Measurements from ENCODE around the gene ETV1. TPM values are rescaled to one million over a fixed set of nuclear protein-coding genes. Genes with fewer than 3 reads are reported as not detected.
A peak's percentile ranks its signal among the peaks of the same experiment; 100 is the strongest.

The ETV1 gene
- total and polyA plus RNA-seq, 9 of the 15 experiments (the other 6 are each of a cell fraction or from before 2014, with no cell fraction given) = 7.2 to 27.4 (median 14.0) TPM

- TF ChIP-seq CREB3 (tag; conservative IDR thresholded peaks at IDR 0.05; ENCODE audit: low read depth) (no peak), ESRRB (CRISPR knock-in tag; IDR thresholded peaks at IDR 0.05; ENCODE audit: borderline replicate concordance) (no peak), PYGO2 (tag; IDR thresholded peaks at IDR 0.05) (no peak), ZBTB49 (CRISPR knock-in tag; IDR thresholded peaks at IDR 0.05; ENCODE audit: borderline replicate concordance) (no peak), CBX3 (IDR thresholded peaks at IDR 0.05; ENCODE audit: borderline replicate concordance in 1 of 2, low read length in 2 of 2) (peak in 1 of 2 experiments; percentile 20; a peak in 1 of 3 replicates), TAF9B (IDR thresholded peaks at IDR 0.05; ENCODE audit: partially characterized antibody) (peak; percentile 64), TBL1XR1 (IDR thresholded peaks at IDR 0.05; ENCODE audit: low read length in 2 of 2) (no peak), E2F4 (CRISPR knock-in tag; IDR thresholded peaks at IDR 0.05; ENCODE audit: low read depth) (no peak), ZNF589 (CRISPR knock-in tag; IDR thresholded peaks at IDR 0.05; ENCODE audit: low read depth) (0 out of 2 replicates have a peak, but pooled peaks have one; percentile 61), NBN (IDR thresholded peaks at IDR 0.05; ENCODE audit: low read depth) (peak; percentile 54; the same call in 1 of the 2 replicates), BCOR (IDR thresholded peaks at IDR 0.05) (no peak), ZBTB12 (CRISPR knock-in tag; IDR thresholded peaks at IDR 0.05) (no peak), TEAD1 (CRISPR knock-in tag; IDR thresholded peaks at IDR 0.05) (peak in 1 of 2 experiments; percentile 69; a peak in 1 of 4 replicates)
Observed at GRCh38 chr7:13990984-13991790, 1.7 kb upstream of the ETV1 start (continued).
